GM19099 (cell line): ENCODE results near the gene COX15.

Experiments used
- POLR2A ChIP-seq: IDR thresholded peaks from 3 replicates; pipeline ENCODE4 v1.6.1; 2011; ENCODE audit warnings: low read depth; ENCODE audit not compliant: insufficient read length; ENCODE audit errors: extremely low read depth

Gene COX15

DNA sequence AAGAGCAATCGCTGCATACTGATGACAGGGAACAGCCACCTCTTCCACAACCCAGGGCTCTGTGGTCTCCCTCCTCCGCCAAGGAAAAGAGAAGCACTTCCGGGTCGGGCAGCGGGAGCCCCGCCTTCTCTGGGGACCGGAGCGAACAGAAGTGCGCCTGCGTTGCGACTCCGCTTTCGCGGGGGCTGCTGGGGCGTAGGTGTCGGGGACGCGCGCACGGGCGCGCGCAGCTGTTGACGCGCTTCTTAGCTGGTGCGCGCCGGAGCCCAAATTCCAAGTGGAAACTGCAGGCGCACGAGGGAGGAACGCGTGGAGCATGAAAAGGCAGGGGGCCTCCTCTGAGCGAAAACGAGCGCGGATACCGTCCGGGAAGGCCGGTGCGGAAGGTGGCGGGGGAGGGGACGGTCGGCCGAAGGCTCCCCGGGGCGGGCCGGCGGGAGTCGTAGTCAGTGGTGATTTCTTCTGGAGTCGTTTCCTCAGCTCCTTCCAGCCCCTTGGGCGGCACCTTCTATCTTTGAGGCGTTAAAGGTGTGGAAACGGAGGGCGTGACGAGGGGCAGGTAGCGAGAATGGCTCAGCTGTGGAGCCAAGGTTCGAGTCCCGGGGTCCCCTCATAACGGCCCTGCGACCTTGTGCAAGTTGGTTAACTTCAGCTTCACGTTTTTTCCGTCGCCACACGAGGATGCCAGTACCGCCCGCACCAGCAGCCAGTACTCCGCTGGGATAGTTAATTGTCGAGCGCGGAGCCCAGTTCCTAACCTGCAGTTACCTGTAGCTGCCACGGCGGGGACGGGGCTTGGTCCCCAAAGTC, at the start of gene COX15, which contains the start of gene CUTC:
COX15 (minus strand) TSS at position 95 of the 810 bp plus-strand sequence; CDS start at position 17, 78 bp downstream.
CUTC (plus strand) TSS at position 202 of the 810 bp plus-strand sequence; CDS start at position 317, 115 bp downstream.
- TF ChIP-seq POLR2A: peak; percentile 90

DNA sequence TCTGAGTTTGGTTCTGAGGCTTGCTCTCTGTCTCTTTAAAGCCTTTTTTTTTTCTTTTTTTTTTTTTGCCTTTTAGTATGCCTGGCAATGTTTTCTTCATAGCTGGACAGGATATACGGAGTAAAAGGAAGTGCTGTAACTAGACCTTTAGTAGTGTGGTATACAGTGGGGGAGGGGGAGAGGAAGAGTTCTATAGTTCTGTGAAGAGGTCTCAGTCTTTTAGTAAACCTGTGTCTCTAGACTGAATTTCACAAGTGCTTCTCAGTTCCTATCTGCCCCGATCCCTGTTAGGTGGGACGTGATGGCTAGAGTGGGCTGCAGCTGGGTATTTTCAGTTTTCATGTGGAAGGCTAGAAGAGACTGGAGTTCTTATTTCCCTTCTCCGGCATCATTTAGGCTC, 47.4 kb upstream of the COX15 start:
- TF ChIP-seq POLR2A: no peak

DNA sequence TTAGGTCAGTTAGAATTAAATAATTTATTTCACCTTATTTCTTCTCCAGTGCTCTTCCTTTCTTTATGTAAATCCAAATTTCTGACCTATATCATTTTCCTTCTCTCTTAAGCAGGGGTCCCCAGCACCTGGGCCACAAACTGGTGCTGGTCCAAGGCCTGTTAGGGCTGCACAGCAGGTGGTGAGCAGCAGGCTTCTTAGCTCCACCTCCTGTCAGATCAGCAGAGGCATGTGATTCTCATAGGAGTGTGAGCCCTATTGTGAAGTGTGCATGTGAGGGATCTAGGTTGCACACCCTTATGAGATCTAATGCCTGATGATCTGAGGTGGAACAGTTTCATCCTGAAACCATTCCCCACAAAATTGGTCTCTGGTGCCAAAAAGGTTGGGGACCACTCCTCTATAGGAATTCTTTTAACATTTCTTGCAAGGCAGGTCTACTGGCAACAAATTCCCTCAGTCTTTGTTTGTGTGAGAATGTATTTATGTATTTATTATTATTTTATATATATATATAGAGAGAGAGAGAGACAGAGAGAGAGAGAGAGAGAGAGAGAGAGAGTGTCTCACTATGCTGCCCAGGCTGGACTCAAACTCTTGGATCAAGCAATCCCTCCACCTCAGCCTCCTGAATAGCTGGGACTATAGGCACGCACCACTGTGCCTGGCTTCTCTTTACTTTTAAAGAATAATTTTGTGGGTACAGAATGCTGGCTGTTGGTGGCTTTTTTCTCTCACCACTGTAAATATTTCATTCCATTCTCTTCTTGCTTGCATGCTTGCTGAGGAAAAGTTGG, 46.2 kb upstream of the COX15 start:
- no peak for TF ChIP-seq POLR2A

DNA sequence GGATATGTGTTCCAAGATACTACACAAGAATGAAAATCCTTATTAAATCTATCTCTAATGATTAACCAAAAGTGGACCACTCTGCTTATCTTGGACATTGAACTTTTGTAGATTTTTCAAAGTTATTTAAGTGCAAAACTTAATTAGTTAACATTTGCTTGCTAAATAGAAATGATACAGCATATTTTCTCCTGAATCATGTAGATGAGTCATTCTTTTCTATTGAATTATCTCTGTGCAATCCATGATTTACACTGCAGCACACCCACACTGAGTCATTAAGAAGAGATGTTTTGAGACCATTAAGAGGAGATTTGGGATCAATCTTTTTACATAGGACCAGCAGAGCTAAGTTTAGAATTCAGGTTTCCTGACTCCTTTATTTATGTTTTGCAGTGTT, 43.9 kb upstream of the COX15 start:
- no peak for TF ChIP-seq POLR2A

DNA sequence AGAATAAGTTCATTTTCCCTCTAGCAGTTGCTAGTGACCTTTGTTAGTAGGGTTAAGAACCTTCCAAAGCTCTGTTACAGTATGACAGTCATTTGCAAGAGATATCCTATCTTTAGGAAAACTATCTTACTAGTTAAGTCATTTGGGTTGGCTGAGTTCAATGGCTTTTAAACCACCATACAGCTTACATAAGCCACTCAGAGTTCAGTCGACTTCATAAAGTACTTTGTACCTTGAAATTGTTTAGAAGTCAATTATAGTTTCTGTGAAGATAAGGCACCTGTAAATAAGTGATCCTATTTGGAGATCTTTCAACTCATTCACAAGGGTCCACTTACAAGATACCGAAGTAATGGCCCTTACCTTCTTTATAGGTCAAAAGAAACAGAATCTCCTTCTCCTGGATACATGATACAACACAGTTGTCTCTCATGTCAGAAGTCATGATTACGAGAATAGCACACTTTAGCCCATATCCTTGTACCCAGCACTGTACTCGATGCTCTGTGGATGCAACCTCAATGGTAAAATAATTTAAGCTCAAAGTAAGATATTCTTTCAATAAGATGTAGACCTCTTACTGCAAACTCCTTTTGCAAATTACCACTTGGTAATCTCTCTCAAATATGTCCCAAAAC, 38.6 kb upstream of the COX15 start:
- TF ChIP-seq POLR2A: no peak

DNA sequence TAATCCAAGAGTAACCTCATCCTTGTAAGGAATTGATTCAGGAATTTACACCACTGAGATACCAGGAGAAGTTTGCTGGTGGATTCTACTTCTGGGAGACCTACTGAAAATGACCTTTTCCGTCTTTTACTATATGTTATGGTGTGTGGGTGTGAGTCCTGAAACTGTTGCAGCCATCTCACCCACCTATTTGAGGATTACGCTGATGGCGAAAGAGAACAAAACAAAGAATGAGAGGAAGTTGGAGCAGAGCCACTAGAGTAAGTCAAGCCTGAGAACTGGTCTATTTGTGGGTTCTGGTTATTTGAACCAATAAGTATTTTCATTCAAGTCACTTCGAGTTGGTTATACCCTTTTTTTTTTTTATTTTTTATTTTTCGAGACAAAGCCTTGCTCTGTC, 37.8 kb upstream of the COX15 start:
- no peak for TF ChIP-seq POLR2A

DNA sequence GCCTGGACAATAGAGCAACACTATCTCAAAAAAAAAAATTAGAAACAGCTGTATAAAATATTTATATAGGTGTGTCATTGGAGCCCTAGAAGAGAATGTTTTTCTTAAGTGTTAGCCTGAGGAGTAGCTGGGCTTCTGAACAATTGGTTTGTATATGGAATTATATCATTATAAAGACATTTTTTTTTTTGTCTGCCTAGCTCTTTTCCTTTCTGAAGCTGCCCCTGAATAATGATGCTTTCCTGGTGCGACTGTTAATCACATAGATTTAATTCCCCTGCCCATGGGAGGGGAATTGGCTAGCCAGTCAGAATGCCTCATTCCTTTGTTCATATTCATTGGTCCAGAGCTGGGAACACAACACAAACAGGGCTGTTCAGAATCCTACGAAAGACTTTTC, 36.6 kb upstream of the COX15 start:
- TF ChIP-seq POLR2A: no peak

DNA sequence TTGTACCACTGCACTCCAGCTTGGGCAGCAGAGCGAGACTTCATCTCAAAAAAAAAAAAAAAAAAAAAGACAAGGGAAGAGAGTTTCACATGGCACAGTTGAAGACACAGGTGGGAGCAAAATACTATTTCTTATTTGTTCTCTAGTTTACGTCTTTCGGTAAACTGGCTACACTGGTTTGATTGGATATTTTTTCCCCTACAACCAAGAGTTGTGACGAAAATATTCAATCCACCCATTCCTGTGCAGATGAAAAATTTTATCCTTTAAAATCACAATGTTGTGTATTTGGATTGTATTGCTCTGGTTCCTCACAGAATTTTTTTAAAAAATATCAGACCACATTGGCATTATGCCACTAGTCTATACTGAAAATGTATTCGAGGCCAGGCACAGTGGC, 36.0 kb upstream of the COX15 start:
- no peak for TF ChIP-seq POLR2A

DNA sequence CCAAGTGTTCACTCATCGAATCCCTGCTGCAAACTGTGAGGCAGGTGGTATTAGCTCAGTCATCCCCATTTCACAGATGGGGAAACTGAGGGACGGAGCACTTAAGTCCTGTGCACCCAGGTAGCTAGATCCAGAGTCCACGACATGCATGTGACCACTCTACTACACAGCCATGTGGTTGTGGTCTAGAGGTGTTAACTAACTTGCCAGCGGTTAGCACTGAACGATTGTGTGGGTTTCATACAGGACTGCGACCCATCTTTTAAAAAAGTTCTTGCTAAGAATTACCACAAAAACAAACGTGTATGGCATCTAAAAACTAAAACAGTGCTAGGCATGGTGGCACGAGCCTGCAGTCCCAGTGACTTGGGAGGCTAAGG, 34.4 kb upstream of the COX15 start:
- no peak for TF ChIP-seq POLR2A

DNA sequence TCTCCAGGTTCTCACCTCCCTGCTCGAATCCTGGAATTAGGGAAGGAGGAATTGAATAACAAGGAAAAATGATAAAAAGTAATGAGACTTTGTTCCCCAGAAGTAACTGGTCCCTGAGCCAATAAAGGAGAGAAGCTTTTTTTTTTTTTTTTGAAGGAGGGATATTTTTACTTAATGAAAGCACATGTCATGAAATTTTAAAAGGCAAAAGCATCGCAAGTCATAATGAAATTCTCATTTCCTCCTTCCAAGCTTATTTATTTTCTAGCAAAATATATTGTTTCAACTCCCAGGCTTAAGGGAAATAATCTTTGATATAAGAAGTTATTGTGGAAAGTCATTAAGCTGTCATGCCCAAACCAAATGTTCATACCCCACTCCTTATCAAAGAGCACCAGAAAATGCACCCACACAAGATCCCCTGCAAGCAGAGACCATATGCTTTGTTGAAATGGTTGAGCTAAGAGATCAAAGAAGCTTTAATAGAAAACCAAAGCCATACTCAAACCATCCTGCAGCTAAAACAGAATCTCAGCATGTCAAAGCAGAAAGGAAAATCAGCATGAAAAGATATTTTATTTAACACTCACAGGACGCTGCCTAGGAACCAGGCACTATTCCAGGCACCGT, 33.9 kb upstream of the COX15 start:
- no peak for TF ChIP-seq POLR2A

DNA sequence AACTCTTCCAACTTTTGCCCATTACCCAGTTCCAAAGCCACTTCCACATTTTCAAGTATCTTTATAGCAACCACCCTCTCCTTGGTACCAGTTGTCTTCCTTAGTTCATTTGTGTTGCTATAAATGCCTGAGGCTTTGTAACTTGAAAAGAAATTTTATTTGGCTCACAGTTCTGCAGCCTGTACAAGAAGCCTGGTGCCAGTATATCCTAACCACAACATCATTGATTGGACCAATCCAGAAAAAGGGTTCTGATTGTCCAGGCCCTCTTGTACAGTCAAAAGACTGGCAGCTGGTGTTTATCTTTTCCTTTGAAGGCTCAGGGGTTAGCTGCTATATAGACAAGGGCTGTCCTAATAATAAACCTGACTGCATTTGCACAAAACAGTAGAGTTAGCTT, 29.4 kb upstream of the COX15 start:
- no peak for TF ChIP-seq POLR2A

DNA sequence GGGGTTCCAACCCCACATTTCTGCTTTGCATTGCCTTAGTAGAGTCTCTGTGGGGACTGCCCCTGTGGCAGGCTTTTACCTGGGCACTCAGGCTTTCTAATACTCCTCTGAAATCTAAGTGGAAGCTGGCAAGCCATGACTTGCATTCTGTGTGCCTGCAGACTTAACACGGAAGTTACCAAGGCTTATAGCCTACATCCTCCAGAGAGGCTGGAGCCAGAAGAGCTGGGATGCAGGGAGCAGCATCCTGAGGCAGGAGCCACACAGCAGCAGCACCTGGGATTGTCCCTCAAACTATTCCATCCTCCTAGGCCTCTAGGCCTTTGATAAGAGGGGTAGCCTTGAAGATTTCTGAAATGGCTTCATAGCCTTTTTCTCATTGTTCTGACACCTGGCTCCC, 28.4 kb upstream of the COX15 start:
- no peak for TF ChIP-seq POLR2A

DNA sequence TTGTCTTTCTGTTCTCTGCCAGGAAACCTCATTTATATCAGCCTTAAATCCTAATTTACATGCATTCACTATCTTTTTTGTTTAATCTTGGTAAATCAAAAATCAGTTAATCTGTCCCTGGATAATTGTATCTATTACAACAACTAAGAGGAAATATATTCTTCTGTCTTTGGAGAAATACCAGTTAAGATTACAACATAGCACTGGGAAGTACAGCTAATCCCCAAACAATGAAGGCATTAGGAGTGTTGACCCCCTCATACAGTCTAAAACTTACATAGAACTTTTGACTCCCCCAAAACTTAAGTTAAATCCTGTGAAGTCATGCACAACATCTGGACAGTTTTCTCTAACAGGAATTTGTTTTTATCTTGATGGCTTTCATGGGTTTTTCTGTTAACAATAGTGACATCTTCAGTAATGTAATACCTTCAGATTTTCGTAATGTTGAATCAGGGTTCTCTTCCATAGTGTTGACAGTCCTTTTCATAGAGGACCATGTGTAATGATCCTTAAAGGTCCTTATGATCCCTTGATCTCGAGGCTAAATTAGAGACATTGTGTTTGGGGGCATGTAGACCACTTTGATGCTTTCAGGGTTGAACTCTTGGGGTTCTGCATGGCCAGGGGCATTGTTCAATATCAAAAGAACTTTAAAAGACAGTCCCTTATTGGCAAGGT, 26.4 kb upstream of the COX15 start:
- no peak for TF ChIP-seq POLR2A

DNA sequence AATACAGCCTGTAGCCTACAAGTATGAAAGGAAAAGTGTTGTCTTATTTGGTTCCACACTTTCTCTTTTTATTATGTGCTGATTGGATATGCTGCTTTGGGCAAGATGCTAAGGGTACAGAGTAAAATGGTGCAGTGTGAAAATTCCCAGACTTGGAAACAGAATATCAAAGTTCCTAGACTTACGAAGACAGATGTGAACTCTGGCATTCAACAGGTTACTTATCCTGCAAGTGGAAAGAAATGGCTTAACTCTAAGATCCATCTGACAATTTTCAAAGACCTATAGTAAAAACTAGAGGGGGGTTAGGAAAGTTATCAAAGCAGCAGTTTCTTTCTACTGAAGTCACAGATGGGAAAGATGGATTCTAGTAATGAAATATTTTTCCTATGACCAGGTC, 24.2 kb upstream of the COX15 start:
- no peak for TF ChIP-seq POLR2A
